Neural crest cell (in vitro differentiated cells): ENCODE measurements around the gene AHNAK2. TPM values are rescaled to one million over a fixed set of nuclear protein-coding genes. Genes with fewer than 3 reads are reported as not detected.

ENCODE experiments used
- DNase-seq: peaks from one replicate; pipeline ENCODE4 v3.0.0; 2021; ENCODE audit warnings: low read depth, mixed read lengths, low spot score
- H3K27ac Mint-ChIP-seq: one replicate; pipeline ENCODE4 v1.8.0; 2021; ENCODE audit warnings: mild to moderate bottlenecking, mixed read lengths; ENCODE audit not compliant: unreplicated experiment
- H3K27me3 Mint-ChIP-seq: 2 replicates; pipeline ENCODE4 v1.8.0; 2021; ENCODE audit warnings: low read depth, mild to moderate bottlenecking, mixed read lengths
- H3K36me3 Mint-ChIP-seq: 2 replicates; pipeline ENCODE4 v1.8.0; 2021; ENCODE audit warnings: low read depth, mild to moderate bottlenecking, mixed read lengths
- H3K4me1 Mint-ChIP-seq: 2 replicates; pipeline ENCODE4 v1.8.0; 2021; ENCODE audit warnings: mixed read lengths
- H3K4me3 Mint-ChIP-seq: one replicate; pipeline ENCODE4 v1.8.0; 2021; ENCODE audit warnings: mild to moderate bottlenecking, mixed read lengths
- H3K9me3 Mint-ChIP-seq: 2 replicates; pipeline ENCODE4 v1.8.0; 2021; ENCODE audit warnings: mixed read lengths
- total RNA-seq: library from RNA; stranded (reverse); gene quantifications from 2 replicates; pipeline ENCODE4 v1.2.1, GENCODE V29; 2021
- TF ChIP-seq, protein P1 (sequence below): fragments of 200-600 bp; sonication (generic); conservative IDR thresholded peaks from 2 replicates; pipeline ENCODE4 v1.5.0; 2021; ENCODE audit warnings: antibody characterized with exemption, mild to moderate bottlenecking

The AHNAK2 gene
- total RNA-seq, 1 donor from 2014 or later = 1.4 TPM

DNA sequence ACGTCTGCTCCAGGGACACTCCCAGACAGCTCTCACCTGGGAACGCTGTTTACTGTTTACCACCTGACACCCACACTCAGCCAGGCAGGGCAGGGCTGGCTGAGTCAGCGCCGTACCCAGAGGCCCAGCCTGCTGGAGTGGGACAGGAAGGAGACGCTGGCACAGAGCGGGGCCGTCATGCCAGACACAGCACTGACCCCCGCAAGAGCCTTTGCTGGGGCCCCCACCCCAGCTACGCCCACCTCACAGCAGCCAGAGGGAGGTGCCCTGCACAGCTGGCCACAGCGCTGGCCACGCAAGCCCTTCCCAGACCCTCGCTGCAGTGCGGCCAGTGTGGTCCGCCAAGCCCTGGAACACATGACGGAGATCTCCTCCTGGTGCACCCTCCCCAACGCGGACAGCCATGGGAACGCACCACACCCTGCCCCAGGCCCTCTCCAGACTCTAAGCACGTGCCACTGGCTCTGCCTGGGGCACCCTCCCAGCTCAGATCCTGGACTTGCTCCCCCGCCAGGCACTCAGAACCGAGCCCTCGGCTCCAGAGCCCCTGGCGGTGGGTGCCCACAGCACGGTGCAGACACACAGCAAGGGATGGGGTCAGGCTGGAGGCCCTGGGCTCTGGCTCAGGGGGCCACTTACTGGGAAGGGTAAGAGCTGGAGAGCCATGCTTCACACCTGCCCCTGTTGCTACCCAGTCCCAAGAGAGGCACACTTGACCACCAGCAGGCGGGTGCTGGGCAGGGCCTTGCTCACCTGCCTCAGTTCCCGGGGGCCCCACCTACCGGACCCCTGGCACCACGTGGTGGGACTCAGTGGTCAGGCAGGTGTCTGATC, 5.7 kb downstream of the AHNAK2 start:
- Mint-ChIP-seq H3K27me3 (peaks cover 24% of the 10 kb centered on the region), H3K36me3 (no peaks in the 10 kb centered on the region), H3K27ac (no peak overlapping the region), H3K4me1 (peaks cover 8% of the 10 kb centered on the region), H3K4me3 (no peak overlapping the region), H3K9me3 (no peaks in the 10 kb centered on the region)
- TF ChIP-seq, protein P1, sequence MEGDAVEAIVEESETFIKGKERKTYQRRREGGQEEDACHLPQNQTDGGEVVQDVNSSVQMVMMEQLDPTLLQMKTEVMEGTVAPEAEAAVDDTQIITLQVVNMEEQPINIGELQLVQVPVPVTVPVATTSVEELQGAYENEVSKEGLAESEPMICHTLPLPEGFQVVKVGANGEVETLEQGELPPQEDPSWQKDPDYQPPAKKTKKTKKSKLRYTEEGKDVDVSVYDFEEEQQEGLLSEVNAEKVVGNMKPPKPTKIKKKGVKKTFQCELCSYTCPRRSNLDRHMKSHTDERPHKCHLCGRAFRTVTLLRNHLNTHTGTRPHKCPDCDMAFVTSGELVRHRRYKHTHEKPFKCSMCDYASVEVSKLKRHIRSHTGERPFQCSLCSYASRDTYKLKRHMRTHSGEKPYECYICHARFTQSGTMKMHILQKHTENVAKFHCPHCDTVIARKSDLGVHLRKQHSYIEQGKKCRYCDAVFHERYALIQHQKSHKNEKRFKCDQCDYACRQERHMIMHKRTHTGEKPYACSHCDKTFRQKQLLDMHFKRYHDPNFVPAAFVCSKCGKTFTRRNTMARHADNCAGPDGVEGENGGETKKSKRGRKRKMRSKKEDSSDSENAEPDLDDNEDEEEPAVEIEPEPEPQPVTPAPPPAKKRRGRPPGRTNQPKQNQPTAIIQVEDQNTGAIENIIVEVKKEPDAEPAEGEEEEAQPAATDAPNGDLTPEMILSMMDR = no peak
- DNase-seq = no peak

DNA sequence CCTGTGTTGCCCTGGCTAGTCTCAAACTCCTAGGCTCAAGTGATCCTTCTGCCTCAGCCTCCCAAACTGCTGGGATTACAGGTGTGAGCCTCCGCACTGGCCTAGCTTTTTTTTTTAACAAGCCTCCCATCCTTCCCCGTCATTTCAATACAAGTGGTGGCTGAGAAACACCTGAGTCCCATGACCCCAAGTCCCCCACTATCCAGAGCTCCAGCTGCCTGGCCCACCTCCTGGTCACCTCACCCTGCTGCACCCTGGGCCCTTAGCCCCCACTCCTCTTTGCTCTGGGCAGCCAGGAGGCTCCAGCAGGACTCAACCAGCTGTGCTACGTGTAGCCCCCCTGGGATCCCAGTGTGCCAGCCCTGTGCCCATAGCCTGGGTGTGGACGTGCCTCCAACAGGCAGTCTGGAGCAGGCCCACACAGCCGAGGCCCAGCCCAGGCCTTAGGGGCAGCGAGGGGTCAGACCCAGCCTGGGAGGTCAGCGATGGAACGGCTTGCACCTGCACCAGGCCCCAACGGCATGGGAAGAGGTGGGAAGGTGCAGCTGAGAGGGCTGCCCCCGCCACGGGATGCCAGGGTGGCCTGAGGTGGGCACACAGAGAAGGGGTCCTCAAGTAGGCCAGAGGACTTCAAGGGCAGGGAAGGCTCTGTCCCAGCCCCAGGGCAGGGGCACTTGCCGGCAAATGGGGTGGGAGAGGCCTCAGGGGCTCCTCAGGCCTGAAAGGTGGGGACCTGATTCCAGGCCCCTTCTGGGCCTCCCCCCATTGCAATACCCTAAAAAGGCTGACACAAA, 6.5 kb downstream of the AHNAK2 start:
- Mint-ChIP-seq H3K9me3 (no peaks in the 10 kb centered on the region), H3K36me3 (no peaks in the 10 kb centered on the region), H3K4me1 (peaks cover 7% of the 10 kb centered on the region), H3K4me3 (no peak overlapping the region), H3K27me3 (peaks cover 18% of the 10 kb centered on the region), H3K27ac (no peak overlapping the region)
- DNase-seq = no peak
- TF ChIP-seq, protein P1 = no peak

DNA sequence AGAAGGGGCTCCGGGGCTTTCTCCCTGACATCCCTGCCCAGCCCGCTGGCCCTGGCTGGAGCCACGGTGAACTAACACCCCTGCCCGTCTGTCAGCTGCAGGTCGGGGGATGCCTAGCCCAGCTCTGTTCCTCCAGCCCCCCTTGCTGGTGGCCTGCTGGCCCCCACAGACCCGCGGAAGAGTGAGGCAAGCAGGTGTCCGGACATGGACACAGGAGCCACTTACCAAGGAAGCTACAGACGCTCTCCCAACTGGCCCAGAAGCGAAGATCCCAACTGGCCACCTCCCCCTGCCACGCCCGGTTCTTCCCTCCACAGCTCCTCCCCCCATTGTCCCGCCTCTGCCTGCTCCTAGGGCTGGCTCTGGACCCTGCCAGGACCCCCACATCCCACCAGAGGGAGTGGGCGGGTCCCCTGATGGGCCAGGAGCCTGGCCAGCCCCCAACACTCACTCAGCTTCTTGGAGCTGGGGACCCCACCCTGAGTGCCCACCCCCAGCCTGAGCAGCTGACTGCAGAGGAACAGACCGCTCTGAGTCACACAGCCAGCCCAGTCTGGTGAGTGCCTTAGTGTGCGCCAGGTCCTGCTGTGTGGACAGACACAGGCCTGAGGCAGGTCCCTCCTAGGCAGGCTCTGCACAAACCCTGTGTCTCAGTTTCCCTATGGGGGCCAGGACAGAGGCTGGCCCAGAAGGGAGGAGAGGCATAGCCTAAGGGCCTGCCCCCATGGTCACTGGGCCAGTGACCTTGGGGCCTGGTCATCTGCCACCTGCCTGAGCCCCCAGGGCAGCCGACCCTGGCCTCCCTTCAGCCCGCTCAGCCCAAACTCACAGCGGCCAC, 7.7 kb downstream of the AHNAK2 start:
- Mint-ChIP-seq H3K27ac (no peak overlapping the region), H3K36me3 (no peaks in the 10 kb centered on the region), H3K4me3 (no peak overlapping the region), H3K9me3 (no peaks in the 10 kb centered on the region), H3K27me3 (peaks cover 10% of the 10 kb centered on the region), H3K4me1 (no peaks in the 10 kb centered on the region)
- TF ChIP-seq, protein P1 = no peak
- no peak for DNase-seq

DNA sequence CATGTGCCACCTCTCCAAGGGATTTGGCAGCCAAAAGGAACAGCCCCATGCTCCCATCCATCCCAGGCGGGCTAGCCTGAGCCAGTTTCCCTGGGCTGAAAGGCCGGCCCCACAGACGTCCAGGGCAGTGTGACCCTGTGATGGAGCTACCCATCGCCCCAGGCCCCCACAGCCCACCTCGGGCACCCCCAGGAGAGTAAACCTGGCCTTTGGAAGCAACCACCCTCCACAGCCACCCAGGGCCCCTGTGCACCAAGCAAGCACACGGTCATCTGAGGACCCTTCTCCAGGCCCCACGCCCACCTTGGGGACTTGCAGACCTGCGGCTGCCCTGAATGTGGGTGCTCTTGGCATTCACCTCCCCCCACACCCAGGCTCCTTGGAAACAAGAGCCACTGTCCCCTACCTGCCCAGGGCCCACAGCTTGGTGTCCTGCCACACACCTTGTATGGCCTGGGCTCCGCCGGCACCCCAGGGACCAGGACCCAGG, 8.4 kb downstream of the AHNAK2 start:
- TF ChIP-seq, protein P1 = no peak
- H3K4me1 Mint-ChIP-seq = no peaks in the 10 kb centered on the region
- peaks cover 10% of the 10 kb centered on the region for H3K27me3 Mint-ChIP-seq
- no peak overlapping the region for H3K27ac Mint-ChIP-seq
- no peak overlapping the region for H3K4me3 Mint-ChIP-seq
- H3K36me3 Mint-ChIP-seq = no peaks in the 10 kb centered on the region
- no peak for DNase-seq
- no peaks in the 10 kb centered on the region for H3K9me3 Mint-ChIP-seq
